Stomach (tissue), 9 donors: ENCODE results near the gene TMEM167B. TPM values are rescaled to one million over a fixed set of nuclear protein-coding genes. Genes with fewer than 3 reads are reported as not detected.
"Not testable (repeated sequence)": the region's sequence is repeated elsewhere in the genome, so short reads cannot be mapped to it uniquely, and the experiment has no call there.

ENCODE experiments used
- DNase-seq, 2 donors: peaks; one replicate each; pipeline versions ENCODE4 v3.0.0 to v3.0.0-alpha.2; 2013 to 2019
- H3K27ac ChIP-seq, 5 donors: fragments of 200-600 bp in 4 of 5; sonication (generic) in 4 of 5; one replicate each; pipeline ENCODE4 v1.5.1; 2013 to 2019; ENCODE audit warnings: mild to moderate bottlenecking in 1 of 5, moderate library complexity in 1 of 5
- H3K27me3 ChIP-seq, 3 donors: fragments of 200-600 bp; sonication (generic); one replicate each; pipeline ENCODE4 v1.5.1; 2017 to 2019; ENCODE audit warnings: mixed run types in 1 of 3
- H3K36me3 ChIP-seq, 4 donors: fragments of 200-600 bp; sonication (generic); 1 replicate in 3 of 4; 2 replicates in 1 of 4; pipeline ENCODE4 v1.5.1; 2016 to 2019
- H3K4me1 ChIP-seq, 4 donors: fragments of 200-600 bp; sonication (generic); one replicate each; pipeline ENCODE4 v1.5.1; 2016 to 2019
- H3K4me3 ChIP-seq, 4 donors: fragments of 200-600 bp; sonication (generic) in 3 of 4; one replicate each; pipeline ENCODE4 v1.5.1; 2016 to 2019; ENCODE audit warnings: mild to moderate bottlenecking in 1 of 4
- H3K9me3 ChIP-seq, 4 donors: fragments of 200-600 bp; sonication (generic); one replicate each; pipeline ENCODE4 v1.5.1; 2016 to 2019
- CTCF ChIP-seq, 7 experiments: fragments of 450-650 bp in 4 of 7; fragments of 200-600 bp in 3 of 7; sonication (generic) in 3 of 7; IDR thresholded peaks; one replicate each; pipeline ENCODE4 v1.5.1; 2016 to 2019; ENCODE audit warnings: antibody characterized with exemption in 7 of 7, control low read depth in 2 of 7, mild to moderate bottlenecking in 1 of 7
- EP300 ChIP-seq: sonication (generic); formaldehyde crosslinking; IDR thresholded peaks from one replicate; pipeline ENCODE4 v1.6.1; 2017; ENCODE audit warnings: antibody characterized with exemption
- POLR2A ChIP-seq, 4 donors: fragments of 450-650 bp; IDR thresholded peaks; one replicate each; pipeline ENCODE4 v1.6.1; 2016; ENCODE audit warnings: antibody characterized with exemption in 4 of 4, control low read depth in 2 of 4, mild to moderate bottlenecking in 1 of 4, moderate library complexity in 1 of 4
- POLR2AphosphoS5 ChIP-seq, 3 donors: sonication (generic); formaldehyde crosslinking; IDR thresholded peaks; one replicate each; pipeline ENCODE4 v1.6.1; 2016; ENCODE audit warnings: antibody characterized with exemption in 3 of 3
- WGBS, 5 donors: extraction: QIAGEN DNeasy Blood & Tissue Kit in 3 of 5; methylation state at CpG; one replicate each; pipeline versions ENCODE4 v1.1.5 to v1.1.7; 2013 to 2018; 5-methylcytosine and 5-hydroxymethylcytosine counted together
- intact Hi-C: fragments of 100-400 bp; cut with DNase I; formaldehyde crosslinking; loops from one replicate; pipeline ENCODE4 v1.15.1; 2023; ENCODE audit warnings: low total_unique reads
- polyA plus RNA-seq, 3 donors: library from polyadenylated mRNA; stranded (reverse); fragments of 200-250 nt; gene quantifications; one replicate each; pipeline ENCODE4 v1.2.3, GENCODE V29; 2013
- small RNA-seq, 4 donors: library from RNA; depleted of rRNA; stranded (forward); fragments of <200 nt; gene quantifications; one replicate each; pipeline ENCODE3, GENCODE V24; 2016
- total RNA-seq, 5 donors: library from RNA; depleted of rRNA; stranded (reverse); fragments of >200 nt; gene quantifications; one replicate each; pipeline versions ENCODE4 v1.1.0 to v1.2.3, GENCODE V29; 2014 to 2016
- donor health status: healthy with polysubstance abuse.
- donor health status: Bipolar disorder and iron deficiency.
- donor health status: healthy.

The TMEM167B gene
- total and polyA plus RNA-seq, 8 donors, result 2.9 to 70.1 (median 26.9) TPM; not detected in 1

- WGBS, 5 donors, result 23 to 61% (median 43%) methylated on average over 3 of the region's 3 CpGs
- H3K36me3 ChIP-seq, result no peaks in the 10 kb centered on the region
- no peaks in the 10 kb centered on the region for H3K9me3 ChIP-seq
- peak overlapping the region; percentile 66 to 89 (median 79) for H3K27ac ChIP-seq
- intact Hi-C loops, result no loop called here
- TF ChIP-seq POLR2AphosphoS5 (IDR thresholded peaks at IDR 0.05) (peak in 2 of 3 donors; percentile 58 to 67), EP300 (no peak)
- no peak overlapping the region for H3K4me3 ChIP-seq
- DNase-seq, result peak in 1 of 2 donors; percentile 60
- H3K27me3 ChIP-seq, result no peaks in the 10 kb centered on the region
- H3K4me1 ChIP-seq, result peaks cover 16 to 64% (median 42%) of the 10 kb centered on the region in 4 donors
Measured at GRCh38 chr1:109138358-109138757, 47.8 kb downstream of the TMEM167B start.

- Histone ChIP-seq H3K9me3 (no peaks in the 10 kb centered on the region), H3K4me3 (no peak overlapping the region), H3K4me1 (peaks cover 1 to 44% (median 29%) of the 10 kb centered on the region in 4 donors), H3K27ac (peak overlapping the region in 2 of 5 donors; percentile 1 to 89), H3K36me3 (no peaks in the 10 kb centered on the region), H3K27me3 (no peaks in the 10 kb centered on the region)
- TF ChIP-seq CTCF (IDR thresholded peaks at IDR 0.05), result no peak
- no peak for TF ChIP-seq EP300
- TF ChIP-seq POLR2AphosphoS5 (IDR thresholded peaks at IDR 0.05), result no peak
- TF ChIP-seq POLR2A (IDR thresholded peaks at IDR 0.05), result no peak
- intact Hi-C loops, result no loop called here
- DNase-seq, result no peak
- WGBS, 5 donors, result 77 to 92% (median 86%) methylated on average over 3 of the region's 3 CpGs
Measured at GRCh38 chr1:109140392-109140791, 49.8 kb downstream of the TMEM167B start.

GRCh38 chr1:109142260-109142659 is 51.7 kb downstream of the TMEM167B start:
- DNase-seq, result no peak
- TF ChIP-seq CTCF (IDR thresholded peaks at IDR 0.05) (no peak), POLR2AphosphoS5 (IDR thresholded peaks at IDR 0.05) (no peak), POLR2A (IDR thresholded peaks at IDR 0.05) (no peak), EP300 (no peak)
- H3K4me3 ChIP-seq, result no peak overlapping the region
- H3K4me1 ChIP-seq, result peaks cover 0 to 32% (median 16%) of the 10 kb centered on the region in 4 donors
- intact Hi-C loops, result no loop called here
- no peaks in the 10 kb centered on the region for H3K36me3 ChIP-seq
- WGBS, 5 donors, result 81 to 92% (median 87%) methylated on average over 5 of the region's 5 CpGs
- H3K9me3 ChIP-seq, result no peaks in the 10 kb centered on the region
- no peaks in the 10 kb centered on the region for H3K27me3 ChIP-seq
- no peak overlapping the region for H3K27ac ChIP-seq

GRCh38 chr1:109142725-109143124 is 52.2 kb downstream of the TMEM167B start:
- H3K9me3 ChIP-seq, H3K36me3 ChIP-seq, H3K27ac ChIP-seq, H3K27me3 ChIP-seq, intact Hi-C loops, DNase-seq, H3K4me3 ChIP-seq: not testable (repeated sequence)
- peaks cover 0 to 27% (median 12%) of the 10 kb centered on the region in 4 donors for H3K4me1 ChIP-seq
- 89 to 97% (median 95%) methylated on average over 6 of the region's 6 CpGs for WGBS, 5 donors

Small RNA genes lying within 50 kb of the gene (small RNA-seq; reads per million reads assigned to genes)
- gene AL356488.2, result 0 reads per million in 4 donors

Other genes with a start within 250 kb of the TMEM167B start
- 1 to 10 TPM in 1 of 5 donors, not detected in 4; 2.0 TPM for gene AKNAD1, start 233.7 kb upstream of the TMEM167B start, total RNA-seq
- gene AKNAD1, start 233.7 kb upstream of the TMEM167B start, polyA plus RNA-seq, result under 1 TPM in 2 of 3 donors, not detected in 1; 0.28 to 0.37 TPM
- 10 to 100 TPM in 4 of 5 donors, 1 to 10 TPM in 1; 1.8 to 84.9 (median 21.4) TPM for gene GPSM2, start 213.8 kb upstream of the TMEM167B start, total RNA-seq
- 10 to 100 TPM in 1 of 3 donors, 1 to 10 TPM in 2; 4.2 to 15.0 (median 6.6) TPM for gene GPSM2, start 213.8 kb upstream of the TMEM167B start, polyA plus RNA-seq
- 10 to 100 TPM in 4 of 5 donors, 1 to 10 TPM in 1; 2.6 to 37.3 (median 16.1) TPM for gene CLCC1, start 127.3 kb upstream of the TMEM167B start, total RNA-seq
- gene CLCC1, start 127.3 kb upstream of the TMEM167B start, polyA plus RNA-seq, result 1 to 10 TPM; 4.9 to 9.0 (median 7.3) TPM
- gene WDR47, start 48.7 kb upstream of the TMEM167B start, total RNA-seq, result 10 to 100 TPM in 3 of 5 donors, 1 to 10 TPM in 2; 4.9 to 16.9 (median 11.1) TPM
- 1 to 10 TPM; 3.7 to 3.8 (median 3.7) TPM for gene WDR47, start 48.7 kb upstream of the TMEM167B start, polyA plus RNA-seq
- gene TAF13, start 14.8 kb upstream of the TMEM167B start, total RNA-seq, result 10 to 100 TPM in 4 of 5 donors, 1 to 10 TPM in 1; 3.5 to 69.9 (median 25.2) TPM
- 10 to 100 TPM; 20.4 to 48.6 (median 46.8) TPM for gene TAF13, start 14.8 kb upstream of the TMEM167B start, polyA plus RNA-seq
- 100 to 1,000 TPM in 2 of 5 donors, 10 to 100 TPM in 3; 56.8 to 185 (median 84.3) TPM for gene ELAPOR1, start 23.4 kb downstream of the TMEM167B start, total RNA-seq
- 10 to 100 TPM; 25.5 to 47.7 (median 35.1) TPM for gene ELAPOR1, start 23.4 kb downstream of the TMEM167B start, polyA plus RNA-seq
- 100 to 1,000 TPM in 4 of 5 donors, 10 to 100 TPM in 1; 80.8 to 127 (median 117) TPM for gene SARS1, start 123.2 kb downstream of the TMEM167B start, total RNA-seq
- gene SARS1, start 123.2 kb downstream of the TMEM167B start, polyA plus RNA-seq, result 100 to 1,000 TPM in 2 of 3 donors, 10 to 100 TPM in 1; 95.6 to 232 (median 100) TPM
- gene CELSR2, start 158.8 kb downstream of the TMEM167B start, total RNA-seq, result 10 to 100 TPM in 1 of 5 donors, 1 to 10 TPM in 4; 3.5 to 18.7 (median 7.2) TPM
- gene CELSR2, start 158.8 kb downstream of the TMEM167B start, polyA plus RNA-seq, result 1 to 10 TPM in 2 of 3 donors, under 1 TPM in 1; 0.76 to 8.7 (median 1.5) TPM
- gene PSRC1, start 192.4 kb downstream of the TMEM167B start, total RNA-seq, result 10 to 100 TPM in 1 of 5 donors, 1 to 10 TPM in 1, under 1 TPM in 2, not detected in 1; 0.29 to 18.7 (median 1.7) TPM
- 10 to 100 TPM in 1 of 3 donors, 1 to 10 TPM in 2; 3.6 to 11.2 (median 4.1) TPM for gene PSRC1, start 192.4 kb downstream of the TMEM167B start, polyA plus RNA-seq
- gene MYBPHL, start 216.2 kb downstream of the TMEM167B start, total RNA-seq, result not detected
- gene MYBPHL, start 216.2 kb downstream of the TMEM167B start, polyA plus RNA-seq, result under 1 TPM in 1 of 3 donors, not detected in 2; 0.45 TPM